GM18508 (cell line): ENCODE results near the gene RAB3D.
"Not testable (repeated sequence)": the region's sequence is repeated elsewhere in the genome, so short reads cannot be mapped to it uniquely, and the experiment has no call there.

ENCODE experiments used
- ATAC-seq: cut with Tn5 transposase; IDR thresholded peaks from one replicate; pipeline ENCODE4 v1.9.1; 2021; ENCODE audit warnings: moderate number of reproducible peaks; ENCODE audit not compliant: insufficient read depth, unreplicated experiment

RAB3D gene

DNA sequence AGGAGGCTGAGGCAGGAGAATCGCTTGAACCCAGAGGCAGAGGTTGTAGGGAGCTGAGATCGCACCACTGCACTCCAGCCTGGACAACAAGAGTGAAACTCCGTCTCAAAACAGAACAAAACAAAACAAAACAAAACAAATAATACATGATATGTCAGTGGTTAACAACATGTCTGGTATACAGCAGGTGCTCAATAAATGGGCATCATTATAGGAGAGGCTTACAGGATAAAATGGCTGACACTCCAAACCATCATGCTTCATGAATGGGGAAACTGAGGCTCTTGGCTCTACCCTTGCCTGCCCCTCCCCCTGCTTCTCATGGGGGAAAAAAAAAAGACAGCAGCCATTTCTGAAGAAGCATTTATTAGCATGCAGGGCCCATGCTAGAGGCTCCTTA lies 3.0 kb upstream of the RAB3D start:
- no peak for ATAC-seq

DNA sequence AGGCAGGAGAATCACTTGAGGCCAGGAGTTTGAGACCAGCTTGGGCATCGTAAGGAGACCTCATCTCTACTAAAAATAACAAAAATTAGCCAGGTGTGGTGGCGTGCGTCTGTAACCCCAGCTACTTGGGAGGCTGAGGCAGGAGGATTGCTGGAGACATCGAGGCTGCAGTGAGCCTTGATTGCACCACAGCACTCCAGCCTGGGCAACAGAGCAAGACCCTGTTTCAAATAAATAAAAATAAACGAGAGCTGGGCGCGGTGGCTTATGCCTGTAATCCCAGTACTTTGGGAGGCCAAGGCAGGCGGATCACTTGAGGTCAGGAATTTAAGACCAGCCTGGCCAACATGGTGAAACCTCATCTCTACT lies 626 bp upstream of the RAB3D start:
- ATAC-seq, result not testable (repeated sequence)

DNA sequence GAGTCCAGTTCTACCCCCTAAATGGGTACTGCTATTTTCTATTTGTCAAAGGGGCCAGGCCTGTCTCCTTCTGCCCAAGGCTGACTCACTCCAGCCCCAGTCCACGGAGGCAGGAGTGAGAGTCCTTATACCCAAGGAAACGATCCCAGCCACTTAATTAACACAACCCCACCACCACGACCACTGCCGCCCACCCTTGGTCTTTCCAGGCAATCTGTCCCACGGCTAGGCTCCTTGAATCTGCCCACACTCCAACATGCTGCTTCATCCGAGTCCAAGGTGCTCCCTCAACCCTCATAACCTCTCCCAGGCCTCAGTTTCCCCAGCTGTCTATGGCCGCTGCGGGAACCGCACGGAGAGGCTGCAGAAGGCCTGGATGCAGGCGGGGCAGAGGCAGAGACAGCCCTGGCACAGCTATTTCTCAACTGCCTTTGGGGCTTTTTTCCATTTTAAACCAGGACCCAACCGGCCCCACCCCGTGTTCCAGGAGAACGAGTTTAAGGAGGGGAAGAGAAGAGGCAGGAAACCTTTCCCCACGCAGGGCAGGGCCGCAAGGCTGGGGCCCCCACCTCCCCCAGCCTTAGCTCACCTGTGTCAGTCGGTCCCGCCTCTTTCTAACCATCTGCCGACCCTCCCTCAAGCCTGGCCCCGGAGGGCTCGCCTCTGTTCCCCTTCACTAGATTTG lies 746 bp downstream of the RAB3D start:
- ATAC-seq, result no peak

DNA sequence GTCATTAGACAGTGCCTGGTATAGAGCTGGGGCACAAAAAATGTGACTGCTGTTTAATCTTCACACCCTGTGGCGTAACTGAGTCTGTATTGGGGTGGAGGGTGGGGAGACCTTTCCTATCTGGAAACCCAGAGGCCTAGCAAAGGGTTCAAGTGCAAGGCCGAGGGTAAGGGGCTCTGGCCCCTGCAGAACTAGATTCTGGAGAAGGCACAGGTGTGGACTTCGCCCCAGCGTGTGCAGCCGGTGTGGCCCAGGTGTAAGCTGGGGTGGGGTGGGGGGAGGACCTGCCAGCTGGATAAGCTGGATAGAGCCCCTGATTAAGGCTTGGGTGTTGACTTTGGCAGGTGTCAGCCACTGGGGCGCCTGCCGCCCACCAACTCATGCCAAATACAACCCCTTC lies 1.3 kb downstream of the RAB3D start:
- no peak for ATAC-seq

- ATAC-seq, result no peak
Observed at GRCh38 chr19:11337080-11337479, 2.4 kb downstream of the RAB3D start.

DNA sequence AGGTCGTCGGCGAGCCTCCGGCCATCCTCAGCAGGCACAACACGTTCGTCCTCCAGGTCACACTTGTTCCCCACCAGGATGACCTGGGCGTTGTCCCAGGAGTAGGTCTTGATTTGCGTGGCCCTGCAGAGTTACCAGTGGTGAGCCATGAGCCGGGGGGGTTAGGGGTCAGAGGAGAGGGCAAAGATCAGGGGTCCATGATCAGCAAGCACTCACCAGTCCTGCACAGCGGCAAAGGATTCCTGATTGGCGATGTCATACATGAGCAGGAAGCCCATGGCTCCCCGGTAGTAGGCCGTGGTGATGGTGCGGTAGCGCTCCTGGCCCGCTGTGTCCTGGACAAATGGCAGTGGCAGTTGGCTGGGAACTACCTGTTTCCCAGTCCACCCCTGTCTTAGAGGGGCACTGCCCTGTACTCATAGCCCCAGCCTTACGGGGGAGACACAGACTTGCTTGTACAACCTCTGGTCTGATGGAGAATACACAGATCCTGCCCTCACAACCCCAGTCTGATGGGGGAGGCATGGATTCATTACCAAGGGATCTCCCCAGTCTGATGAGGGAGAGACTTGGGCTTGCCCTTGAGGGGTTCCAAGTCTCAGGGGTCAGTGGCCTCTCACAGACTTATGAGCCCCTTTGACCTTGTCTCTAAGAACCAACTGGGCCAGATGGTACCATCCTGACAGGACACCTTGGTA lies 3.9 kb downstream of the RAB3D start:
- no peak for ATAC-seq

GRCh38 chr19:11333838-11334237 lies 5.6 kb downstream of the RAB3D start:
- ATAC-seq, result not testable (repeated sequence)

- no peak for ATAC-seq
Observed at GRCh38 chr19:11332822-11333221, 6.6 kb downstream of the RAB3D start.

- ATAC-seq, result no peak
Observed at GRCh38 chr19:11331502-11331901, 8.0 kb downstream of the RAB3D start.

- no peak for ATAC-seq
Observed at GRCh38 chr19:11330127-11330526, 9.3 kb downstream of the RAB3D start.

DNA sequence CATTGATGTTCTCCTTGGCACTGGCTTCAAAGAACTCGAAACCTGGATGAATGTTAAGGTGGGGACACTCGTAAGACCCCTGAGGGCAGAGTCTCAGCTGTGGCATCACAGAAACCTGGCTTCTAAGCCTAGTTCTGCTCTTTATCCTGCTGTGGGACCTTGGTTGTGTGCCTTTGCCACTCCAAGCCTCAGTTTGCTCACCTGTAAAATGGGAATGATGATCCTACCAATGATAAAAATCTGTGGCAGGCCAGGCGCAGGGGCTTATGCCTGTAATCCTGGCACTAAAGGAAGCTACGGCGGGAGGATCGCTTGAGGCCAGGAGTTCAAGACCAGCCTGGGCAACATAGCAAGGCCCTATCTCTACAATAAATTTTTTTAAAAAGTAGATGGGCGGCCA lies 13.9 kb downstream of the RAB3D start:
- ATAC-seq, result no peak

- no peak for ATAC-seq
Observed at GRCh38 chr19:11324748-11325389, 14.6 kb downstream of the RAB3D start.

DNA sequence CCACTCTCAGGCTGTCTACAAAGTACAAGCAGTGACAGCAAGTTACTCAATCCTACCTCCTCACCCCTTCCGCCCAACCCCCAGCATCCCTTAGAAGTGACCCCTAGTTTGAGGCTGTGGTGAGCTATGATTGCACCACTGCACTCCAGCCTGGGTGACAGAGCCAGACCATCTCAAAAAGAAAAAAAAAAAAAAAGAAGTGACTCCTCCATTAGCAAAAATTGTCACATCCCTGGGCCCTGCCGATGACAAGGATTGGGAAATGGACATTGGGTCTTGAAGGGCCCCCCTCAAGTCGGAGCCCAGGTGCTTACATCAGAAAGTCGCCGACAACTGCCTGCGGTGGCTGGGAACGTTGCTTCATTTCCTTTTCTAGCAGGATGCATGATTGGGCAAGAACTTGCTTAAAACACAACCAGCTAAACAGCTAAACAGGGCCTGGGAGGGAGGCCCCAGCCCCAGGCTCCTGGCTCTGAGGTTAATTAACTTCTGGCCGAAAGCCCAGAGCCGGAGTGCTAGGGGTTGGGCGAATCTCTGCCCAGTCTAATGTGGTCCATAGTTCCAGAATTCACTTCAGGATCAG lies 15.3 kb downstream of the RAB3D start:
- ATAC-seq, result no peak

GRCh38 chr19:11323601-11324078 lies 15.8 kb downstream of the RAB3D start:
- ATAC-seq, result no peak

DNA sequence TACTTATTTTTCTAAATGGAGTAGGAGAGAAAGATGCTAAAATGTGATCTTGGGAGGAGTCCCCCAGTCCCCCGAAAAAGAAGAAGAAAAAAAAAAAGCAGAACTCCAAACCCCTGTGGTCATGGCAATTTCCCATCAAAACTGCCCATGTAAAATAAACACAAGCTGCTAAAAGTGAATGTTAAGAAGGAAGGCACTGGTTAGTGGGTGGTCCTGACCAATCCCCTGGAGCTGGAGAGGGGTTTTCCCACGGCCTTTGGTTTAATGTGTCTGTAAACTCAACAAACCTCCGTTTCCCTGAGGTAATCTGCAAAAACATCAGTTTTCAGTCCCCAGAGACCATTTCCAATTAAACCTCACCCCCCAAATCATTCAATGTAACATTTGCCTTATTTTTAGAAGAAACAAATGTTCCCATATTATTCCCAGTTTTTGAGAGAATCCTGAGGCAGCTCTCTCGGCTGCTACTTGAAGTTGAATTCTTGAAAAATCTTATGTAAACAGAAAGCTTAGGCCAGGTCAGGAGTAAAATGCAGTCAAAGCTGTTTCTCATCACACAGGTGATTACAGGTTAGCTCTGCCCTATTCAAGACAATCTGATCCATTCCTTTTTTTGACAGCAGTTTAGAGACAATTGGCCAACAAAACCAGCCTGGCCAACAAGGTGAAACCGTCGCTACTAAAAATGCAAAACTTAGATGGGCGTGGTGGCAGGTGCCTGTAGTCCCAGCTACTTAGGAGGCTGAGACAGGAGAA lies 17.0 kb downstream of the RAB3D start:
- no peak for ATAC-seq

DNA sequence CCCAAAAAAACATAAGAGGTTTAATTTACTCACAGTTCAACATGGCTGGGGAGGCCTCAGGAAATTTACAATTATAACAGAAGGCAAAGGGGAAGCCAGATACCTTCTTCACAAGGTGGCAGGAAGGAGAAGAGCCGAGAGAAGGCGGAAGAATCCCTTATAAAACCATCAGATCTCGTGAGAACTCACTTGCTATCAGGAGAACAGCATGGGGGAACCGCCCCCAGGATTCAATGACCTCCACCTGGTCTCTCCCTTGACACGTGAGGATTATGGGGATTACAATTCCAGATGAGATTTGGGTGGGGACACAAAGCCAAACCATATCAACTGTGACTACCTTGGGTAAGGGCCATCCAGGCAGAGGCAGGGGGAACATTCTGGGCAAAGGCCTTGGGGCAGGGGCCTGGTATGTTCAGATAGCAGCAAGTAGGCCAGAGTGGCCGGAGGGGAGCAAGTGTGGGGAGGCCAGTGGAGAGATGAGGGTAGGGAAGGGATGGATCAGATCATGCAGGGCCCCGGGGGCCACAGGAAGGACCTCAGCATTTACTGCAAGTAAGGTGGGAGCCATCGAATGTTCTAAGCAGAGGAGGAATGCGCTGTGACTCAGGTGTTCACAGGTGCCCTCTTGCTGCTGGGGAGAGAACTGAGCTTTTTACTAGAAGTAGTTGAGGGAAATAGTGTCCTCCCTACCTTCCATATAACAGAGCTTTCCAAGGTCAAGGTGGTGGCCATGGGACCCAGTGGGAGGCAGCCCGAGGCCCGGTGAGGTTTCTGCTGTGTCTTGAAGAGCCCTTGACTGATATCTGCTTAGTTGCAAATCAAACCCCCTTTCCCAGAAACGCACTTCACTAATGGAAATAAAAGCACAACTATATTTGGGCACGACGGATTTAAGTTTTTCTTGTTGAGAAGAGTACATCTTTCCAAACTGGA lies 18.0 kb downstream of the RAB3D start:
- ATAC-seq, result no peak

DNA sequence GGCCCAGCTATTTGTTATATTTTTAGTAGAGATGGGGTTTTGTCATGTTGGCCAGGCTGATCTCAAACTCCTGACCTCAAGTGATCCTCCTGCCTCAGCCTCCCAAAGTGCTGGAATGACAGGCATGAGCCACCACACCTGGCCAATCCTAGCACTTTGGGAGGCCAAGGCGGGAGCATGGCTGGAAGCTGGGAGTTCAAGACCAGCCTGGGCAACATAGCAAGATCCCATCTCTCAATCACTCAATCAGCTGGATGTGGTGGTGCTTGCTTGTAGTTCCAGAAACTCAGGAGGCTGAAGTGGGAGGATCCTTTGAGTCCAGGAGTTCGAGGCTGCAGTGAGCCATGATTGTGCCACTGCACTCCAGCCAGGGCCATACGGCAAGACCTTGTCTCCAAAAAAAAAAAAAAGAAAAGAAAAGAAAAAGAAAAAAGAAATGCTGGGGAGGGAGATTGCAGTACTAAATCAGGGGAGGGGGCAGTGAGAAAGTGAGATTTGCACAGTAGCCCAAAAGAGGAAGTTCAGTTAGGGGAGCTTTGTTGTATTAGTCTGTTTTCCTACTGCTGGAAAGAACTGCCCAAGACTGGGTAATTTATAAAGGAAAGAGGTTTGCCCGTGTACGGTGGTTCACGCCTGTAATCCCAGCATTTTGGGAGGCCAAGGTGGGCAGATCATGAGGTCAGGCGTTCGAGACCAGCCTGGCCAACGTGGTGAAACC lies 19.0 kb downstream of the RAB3D start:
- ATAC-seq, result not testable (repeated sequence)

DNA sequence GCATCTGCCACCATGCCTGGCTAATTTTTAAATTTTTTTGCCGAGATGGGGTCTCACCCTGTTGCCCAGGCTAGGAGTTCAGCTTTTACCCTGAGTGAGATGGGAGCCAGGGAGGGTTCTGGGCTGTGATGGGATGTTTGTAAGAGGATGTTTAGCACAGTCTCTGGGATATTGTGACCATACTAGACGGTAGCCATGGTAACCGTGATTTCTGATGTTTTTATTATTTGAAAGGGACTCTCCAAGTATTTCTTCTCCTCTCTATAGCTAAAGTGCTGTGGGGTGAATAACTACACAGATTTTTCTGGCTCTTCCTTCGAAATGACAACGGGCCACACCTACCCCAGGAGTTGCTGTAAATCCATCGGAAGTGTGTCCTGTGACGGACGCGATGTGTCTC lies 33.1 kb downstream of the RAB3D start:
- no peak for ATAC-seq

- no peak for ATAC-seq
Observed at GRCh38 chr19:11304936-11305335, 34.5 kb downstream of the RAB3D start.
